SK-N-SH treated with all-trans-retinoic acid at 6 μM for 48 hours (cell line): Measurements from ENCODE around the gene STX18.

ENCODE experiments used
- CSRNP3 ChIP-seq: fragments of 250-450 bp; sonication (Bioruptor Pico); IDR thresholded peaks from 2 replicates; pipeline ENCODE4 v1.5.1; 2021; ENCODE audit warnings: mild to moderate bottlenecking, moderate library complexity
- ISL1 ChIP-seq: fragments of 250-450 bp; sonication (Bioruptor Pico); IDR thresholded peaks from 2 replicates; pipeline ENCODE4 v2.1.2; 2022; ENCODE audit warnings: mild to moderate bottlenecking, moderate library complexity
- OSR1 ChIP-seq: fragments of 250-450 bp; sonication (Bioruptor Pico); IDR thresholded peaks from 2 replicates; pipeline ENCODE4 v1.8.0; 2022; ENCODE audit warnings: moderate library complexity, mild to moderate bottlenecking, inconsistent platforms
- POU6F1 ChIP-seq: fragments of 250-450 bp; sonication (Bioruptor Pico); IDR thresholded peaks from 2 replicates; pipeline ENCODE4 v1.8.0; 2021; ENCODE audit warnings: low read depth, mild to moderate bottlenecking, moderate library complexity, borderline replicate concordance
- RARB ChIP-seq: fragments of 250-450 bp; sonication (Bioruptor Pico); IDR thresholded peaks from 2 replicates; pipeline ENCODE4 v1.8.0; 2021; ENCODE audit warnings: mild to moderate bottlenecking, moderate library complexity
- TCF4 ChIP-seq: fragments of 250-450 bp; sonication (Bioruptor Pico); IDR thresholded peaks from 2 replicates; pipeline ENCODE4 v1.8.0; 2021; ENCODE audit warnings: mild to moderate bottlenecking, moderate library complexity, borderline replicate concordance
- TOX ChIP-seq: fragments of 250-450 bp; sonication (Bioruptor Pico); IDR thresholded peaks from 2 replicates; pipeline ENCODE4 v1.8.0; 2021; ENCODE audit warnings: mild to moderate bottlenecking, moderate library complexity, borderline replicate concordance
- ZFP3 ChIP-seq: fragments of 250-450 bp; sonication (Bioruptor Pico); IDR thresholded peaks from 2 replicates; pipeline ENCODE4 v1.5.0; 2020; ENCODE audit warnings: mild to moderate bottlenecking, moderate library complexity
- ZFP30 ChIP-seq: fragments of 450-650 bp; formaldehyde crosslinking; IDR thresholded peaks from 2 replicates; pipeline ENCODE4 v1.5.0; 2022; ENCODE audit warnings: mild to moderate bottlenecking, moderate library complexity
- TF ChIP-seq, protein P1 (sequence below): fragments of 250-450 bp; sonication (Bioruptor Pico); IDR thresholded peaks from 2 replicates; pipeline ENCODE4 v1.8.0; 2020; ENCODE audit warnings: mild to moderate bottlenecking, moderate library complexity, borderline replicate concordance

DNA sequence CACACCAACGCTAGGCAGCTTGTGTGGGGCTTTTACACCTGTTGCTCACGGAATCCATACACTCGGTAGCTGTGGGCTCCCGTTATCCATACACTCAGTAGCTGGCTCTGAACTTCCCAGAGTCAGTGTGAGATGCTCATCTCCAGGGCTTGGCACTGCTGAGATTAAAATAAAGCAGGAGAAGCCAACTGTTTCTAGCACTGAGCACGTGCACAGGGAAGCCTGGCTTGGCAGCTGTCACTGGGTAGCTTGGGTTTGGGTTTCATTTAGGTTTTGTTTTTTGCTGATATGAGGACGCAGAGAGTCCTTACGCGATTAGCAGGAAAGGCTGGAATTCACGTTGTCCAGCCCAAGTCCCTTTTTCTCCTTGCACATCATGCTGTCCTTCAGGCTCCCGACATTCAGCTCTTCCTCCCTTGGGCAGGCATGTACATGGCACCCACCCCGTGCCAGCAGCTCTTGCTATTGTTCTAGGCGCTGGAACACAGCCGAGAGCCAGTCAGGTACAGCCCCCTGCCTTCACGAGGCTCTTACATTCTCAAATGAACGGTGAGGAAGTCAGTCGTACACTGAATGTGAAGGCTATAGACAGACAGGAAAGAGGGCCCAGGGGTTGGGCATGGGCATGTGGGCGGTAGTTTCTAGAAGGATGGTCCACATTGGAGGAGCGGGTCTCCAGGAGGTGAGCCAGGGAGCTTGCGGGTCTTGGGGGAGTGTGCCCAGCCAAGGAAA lies 129.0 kb downstream of the STX18 start:
- no peak for TF ChIP-seq RARB (CRISPR knock-in tag)
- TF ChIP-seq, protein P1, sequence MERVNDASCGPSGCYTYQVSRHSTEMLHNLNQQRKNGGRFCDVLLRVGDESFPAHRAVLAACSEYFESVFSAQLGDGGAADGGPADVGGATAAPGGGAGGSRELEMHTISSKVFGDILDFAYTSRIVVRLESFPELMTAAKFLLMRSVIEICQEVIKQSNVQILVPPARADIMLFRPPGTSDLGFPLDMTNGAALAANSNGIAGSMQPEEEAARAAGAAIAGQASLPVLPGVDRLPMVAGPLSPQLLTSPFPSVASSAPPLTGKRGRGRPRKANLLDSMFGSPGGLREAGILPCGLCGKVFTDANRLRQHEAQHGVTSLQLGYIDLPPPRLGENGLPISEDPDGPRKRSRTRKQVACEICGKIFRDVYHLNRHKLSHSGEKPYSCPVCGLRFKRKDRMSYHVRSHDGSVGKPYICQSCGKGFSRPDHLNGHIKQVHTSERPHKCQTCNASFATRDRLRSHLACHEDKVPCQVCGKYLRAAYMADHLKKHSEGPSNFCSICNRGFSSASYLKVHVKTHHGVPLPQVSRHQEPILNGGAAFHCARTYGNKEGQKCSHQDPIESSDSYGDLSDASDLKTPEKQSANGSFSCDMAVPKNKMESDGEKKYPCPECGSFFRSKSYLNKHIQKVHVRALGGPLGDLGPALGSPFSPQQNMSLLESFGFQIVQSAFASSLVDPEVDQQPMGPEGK: no peak
- no peak for TF ChIP-seq POU6F1 (CRISPR knock-in tag)
- TF ChIP-seq TOX (CRISPR knock-in tag): no peak
- no peak for TF ChIP-seq OSR1 (CRISPR knock-in tag)
- no peak for TF ChIP-seq TCF4 (CRISPR knock-in tag)
- TF ChIP-seq ZFP30 (CRISPR knock-in tag): no peak
- TF ChIP-seq ZFP3 (CRISPR knock-in tag): no peak
- TF ChIP-seq ISL1 (CRISPR knock-in tag): no peak
- no peak for TF ChIP-seq CSRNP3 (CRISPR knock-in tag)
